AG04449 (cell line): Measurements from ENCODE around the gene STXBP3.
"Not testable (repeated sequence)": the region's sequence is repeated elsewhere in the genome, so short reads cannot be mapped to it uniquely, and the experiment has no call there.

Experiments
- CTCF ChIA-PET: fragments of 350-600 bp; formaldehyde crosslinking; extraction: SDS; loops from one replicate; lab custom pipeline; 2021; ENCODE audit warnings: antibody characterized with exemption; lab: Yijun Ruan, JAX
- POLR2A ChIA-PET: fragments of 400-600, 350-600 bp; formaldehyde crosslinking; extraction: SDS; loops from one replicate; lab custom pipeline; 2020; ENCODE audit warnings: antibody characterized with exemption, inconsistent platforms; lab: Yijun Ruan, JAX
- DNase-seq: peaks from one replicate; pipeline ENCODE4 v3.0.0-alpha.2; 2010; ENCODE audit warnings: low read depth, low spot score
- H3K4me3 ChIP-seq: 2 replicates; pipeline ENCODE4 v1.5.1; 2011; ENCODE audit warnings: low read depth, mild to moderate bottlenecking, control low read depth, low read length
- CTCF ChIP-seq: IDR thresholded peaks from one replicate; pipeline ENCODE4 v1.5.1; 2011; ENCODE audit warnings: mild to moderate bottlenecking, moderate library complexity, low read length, control low read depth, inconsistent platforms; ENCODE audit not compliant: insufficient read depth; ENCODE audit errors: missing control alignments

Gene STXBP3

DNA sequence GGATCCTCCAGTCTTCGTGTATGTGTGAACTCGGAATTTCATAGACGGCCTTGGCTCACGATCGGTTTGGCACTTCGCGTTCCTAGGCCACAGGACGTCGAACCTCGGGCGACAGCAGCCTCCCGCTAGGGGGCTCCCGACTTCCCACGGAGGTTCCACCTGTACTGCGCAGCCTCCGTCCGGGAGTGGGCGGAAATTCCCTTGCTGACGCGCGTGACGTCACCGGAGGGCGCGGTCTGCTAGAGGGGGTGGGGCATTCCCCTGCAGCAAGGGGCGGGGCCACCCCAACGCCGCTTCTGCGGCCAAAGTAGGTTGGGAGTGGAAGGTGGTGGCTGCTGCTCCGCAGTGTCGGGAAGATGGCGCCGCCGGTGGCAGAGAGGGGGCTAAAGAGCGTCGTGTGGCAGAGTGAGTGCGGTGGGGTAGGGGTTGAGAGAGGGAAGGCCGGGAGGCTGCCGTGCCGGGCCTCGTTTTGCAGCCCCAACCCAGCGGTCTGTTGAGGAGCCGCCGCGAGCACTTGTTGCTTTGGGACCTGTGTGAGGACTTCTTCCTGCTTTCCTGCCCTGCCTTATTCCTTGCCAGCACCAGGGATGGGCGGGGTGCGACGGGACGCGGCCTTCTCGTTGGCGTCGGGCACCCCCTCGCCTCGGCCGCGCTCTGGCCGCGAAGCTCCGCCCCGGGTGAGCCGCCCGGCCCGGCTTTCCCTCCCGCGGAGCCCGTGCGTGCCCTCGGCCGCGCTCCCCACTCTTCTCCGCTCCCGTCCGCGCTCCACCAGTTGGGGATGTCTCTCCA lies at the start of gene STXBP3:
STXBP3 (plus strand) TSS at position 293 of the 789 bp plus-strand sequence; CDS start at position 357, 64 bp downstream.
- CTCF ChIA-PET = interaction anchor here (0.6 to 1.9 kb wide), 5 partner anchors 8 to 185 kb away, joined by 3 to 9 read pairs (median 3); no protein-coding TSS in a partner anchor
- peak; percentile 88 for DNase-seq
- peak; percentile 98 for TF ChIP-seq CTCF
- peak within 1 kb of the TSS; percentile 97 for H3K4me3 ChIP-seq
- POLR2A ChIA-PET = interaction anchor here (0.6 to 1.0 kb wide), 4 partner anchors 18 to 70 kb away, joined by 3 read pairs; partner anchors contain the start of gene PRPF38B

GRCh38 chr1:108699375-108700332 lies 46.8 kb upstream of the STXBP3 start:
- CTCF ChIA-PET = no interaction called here
- no peak for TF ChIP-seq CTCF
- DNase-seq = no peak
- POLR2A ChIA-PET = no interaction called here
- H3K4me3 ChIP-seq = no peak overlapping the region

DNA sequence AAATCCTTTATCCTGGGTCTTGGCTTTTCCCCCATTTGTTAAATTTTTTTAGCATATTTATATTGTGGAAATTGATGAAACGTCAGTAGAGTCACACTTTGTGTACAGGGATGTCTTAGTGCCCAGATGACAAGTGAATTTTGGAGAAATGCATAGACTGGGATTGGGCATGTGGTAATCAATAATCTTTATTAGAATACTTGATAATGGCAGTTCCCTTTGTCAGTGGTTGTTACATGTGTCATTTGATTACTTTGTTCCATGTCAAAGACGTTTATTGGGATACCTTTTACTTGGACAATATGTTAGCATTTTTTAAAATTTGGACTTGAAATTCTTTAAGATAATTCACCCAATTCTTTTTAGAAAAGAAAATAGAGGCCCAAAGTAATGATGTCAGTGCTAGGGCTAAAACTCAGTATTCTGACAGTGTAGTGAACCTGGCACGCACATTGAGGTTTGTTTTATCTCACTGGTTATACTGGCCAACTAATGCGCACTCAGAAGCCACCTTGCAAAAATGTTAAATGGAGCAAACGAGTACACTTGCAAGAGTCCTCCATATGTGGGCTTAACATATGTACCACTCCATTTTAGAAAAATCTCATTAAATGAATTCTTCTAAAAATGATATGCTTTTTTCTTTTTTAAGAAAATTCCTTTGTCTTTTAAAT lies 45.2 kb upstream of the STXBP3 start:
- no peak for DNase-seq
- H3K4me3 ChIP-seq = no peak overlapping the region
- CTCF ChIA-PET = no interaction called here
- POLR2A ChIA-PET = no interaction called here
- TF ChIP-seq CTCF = no peak

- POLR2A ChIA-PET = interaction anchor here (0.9 kb wide), 1 partner anchor 10 kb away, joined by 3 read pairs; the partner anchor contains the start of gene PRPF38B
These were observed 44.4 kb upstream of the STXBP3 start for GRCh38 chr1:108702109-108702508.

GRCh38 chr1:108703939-108704338 lies 42.5 kb upstream of the STXBP3 start:
- H3K4me3 ChIP-seq = no peak overlapping the region
- ChIA-PET POLR2A (interaction anchor here (0.6 to 1.0 kb wide), 2 partner anchors 9 to 12 kb away, joined by 3 to 8 read pairs; partner anchors contain the start of gene PRPF38B), CTCF (interaction anchor here (1.0 kb wide), 1 partner anchor 125 kb away, joined by 3 read pairs; no protein-coding TSS in a partner anchor)
- no peak for DNase-seq
- no peak for TF ChIP-seq CTCF

More at GRCh38 chr1:108702109-108702508, 44.4 kb upstream of the STXBP3 start:
- CTCF ChIA-PET = interaction anchor here (0.8 to 1.3 kb wide), 2 partner anchors 10 to 42 kb away, joined by 3 to 4 read pairs; partner anchors contain the start of gene PRPF38B
- not testable (repeated sequence) for DNase-seq, H3K4me3 ChIP-seq

DNA sequence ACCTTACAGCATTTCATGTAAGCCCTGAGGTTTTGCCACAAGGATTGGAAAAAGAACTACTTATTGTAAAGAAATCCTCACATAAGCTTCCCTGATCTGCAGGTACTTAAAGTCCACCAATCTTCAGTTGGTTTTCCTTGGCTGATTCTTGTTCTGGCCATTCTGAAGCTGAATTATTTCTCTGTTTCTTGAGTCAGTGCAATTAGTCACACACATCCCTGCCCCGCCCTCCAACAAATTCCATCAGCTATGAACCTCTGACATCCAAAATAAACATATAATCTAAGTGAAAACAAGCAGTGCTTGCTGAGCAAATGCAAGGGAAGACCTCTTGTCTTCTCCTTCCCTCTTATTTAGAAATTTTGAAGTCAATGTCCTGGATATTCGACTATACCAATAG lies 42.0 kb upstream of the STXBP3 start:
- ChIA-PET POLR2A (interaction anchor here (0.6 to 1.0 kb wide), 2 partner anchors 9 to 12 kb away, joined by 3 to 8 read pairs; partner anchors contain the start of gene PRPF38B), CTCF (interaction anchor here (1.0 to 1.7 kb wide), 3 partner anchors 11 to 125 kb away, joined by 3 to 5 read pairs (median 3); no protein-coding TSS in a partner anchor)
- TF ChIP-seq CTCF = no peak
- no peak for DNase-seq
- H3K4me3 ChIP-seq = no peak overlapping the region
